Adrenal gland (tissue), 12 donors: ENCODE measurements around the gene TAP2. TPM values are rescaled to one million over a fixed set of nuclear protein-coding genes. Genes with fewer than 3 reads are reported as not detected.

Experiments used
- DNase-seq, 7 donors: peaks; one replicate each; pipeline ENCODE4 v3.0.0-alpha.2; 2019 to 2020
- H3K27ac ChIP-seq, 5 donors: fragments of 200-600 bp; sonication (generic) in 4 of 5; 1 replicate in 3 of 5; 2 replicates in 2 of 5; pipeline versions ENCODE4 v1.5.1 to v1.8.0; 2016 to 2020; ENCODE audit warnings: mild to moderate bottlenecking in 1 of 5
- H3K27me3 ChIP-seq: fragments of 200-600 bp; 2 replicates; pipeline ENCODE4 v1.8.0; 2021
- H3K36me3 ChIP-seq, 2 donors: fragments of 200-600 bp; replicated peaks in 1 of 2; 1 replicate in 1 of 2; 2 replicates in 1 of 2; pipeline versions ENCODE4 v1.5.1 to v1.8.0; 2018 to 2022
- H3K4me1 ChIP-seq, 2 donors: fragments of 200-600 bp; replicated peaks in 1 of 2; 1 replicate in 1 of 2; 2 replicates in 1 of 2; pipeline versions ENCODE4 v1.5.1 to v1.8.0; 2018 to 2021
- H3K4me3 ChIP-seq, 4 donors: fragments of 200-600 bp; sonication (generic) in 3 of 4; one replicate each; pipeline ENCODE4 v1.5.1; 2016 to 2018
- H3K9me3 ChIP-seq, 3 donors: fragments of 200-600 bp; sonication (generic) in 1 of 3; replicated peaks in 1 of 3; 1 replicate in 2 of 3; 2 replicates in 1 of 3; pipeline versions ENCODE4 v1.5.1 to v1.8.0; 2016 to 2021
- CTCF ChIP-seq, 6 experiments: fragments of 450-650 bp in 4 of 6; fragments of 200-600 bp in 2 of 6; sonication (generic) in 1 of 6; IDR thresholded peaks; 1 replicate in 5 of 6; 2 replicates in 1 of 6; pipeline versions ENCODE4 v1.5.1 to v1.8.0; 2016 to 2021; ENCODE audit warnings: antibody characterized with exemption in 6 of 6, mild to moderate bottlenecking in 2 of 6, moderate library complexity in 1 of 6
- POLR2A ChIP-seq, 2 donors: fragments of 450-650 bp; IDR thresholded peaks; one replicate each; pipeline ENCODE4 v1.6.1; 2017; ENCODE audit warnings: antibody characterized with exemption in 2 of 2, mild to moderate bottlenecking in 2 of 2, moderate library complexity in 1 of 2
- WGBS, 4 donors: extraction: QIAGEN DNeasy Blood & Tissue Kit in 2 of 4; methylation state at CpG; one replicate each; pipeline versions ENCODE4 v1.1.5 to v1.1.7; 2013 to 2017; 5-methylcytosine and 5-hydroxymethylcytosine counted together
- intact Hi-C, 2 donors: fragments of 100-400 bp; cut with DNase I; formaldehyde crosslinking; loops; one replicate each; pipeline versions ENCODE4 v1.14.1 to v1.15.0; 2022 to 2023
- polyA plus RNA-seq, 3 donors: library from polyadenylated mRNA; stranded (reverse); fragments of 200-250 nt in 2 of 3; fragments of 350-450 nt in 1 of 3; fragmentation: Illumina TruSeq in 1 of 3; extraction: RNeasy Lipid Tissue Mini Kit (QIAGEN cat#74804) in 1 of 3; gene quantifications; one replicate each; pipeline ENCODE4 v1.2.3, GENCODE V29; 2013 to 2014
- total RNA-seq, 9 donors: library from RNA; depleted of rRNA in 4 of 9; stranded (reverse); fragments of >200 nt in 4 of 9; fragments of 120-200 nt in 1 of 9; fragmentation: NEBNext Ultra II Directional in 1 of 9; extraction: Animal tissue kit (Norgen Biotek cat#: 25700) in 1 of 9; gene quantifications; one replicate each; pipeline versions ENCODE4 v1.1.0 to v1.2.4, GENCODE V29; 2013 to 2023
- donor health status: healthy with polysubstance abuse.
- donor health status: Bipolar disorder and iron deficiency.
- donor health status: DM: yes; HTN: yes; CAD: no.
- donor health status: DM: no; HTN: no; CAD: no.
- donor health status: DM: no; HTN: no; CAD: no.
- donor health status: DM: yes; HTN: yes; CAD: no.

Gene TAP2
- total and polyA plus RNA-seq, 12 donors = 4.8 to 48.0 (median 21.0) TPM

GRCh38 chr6:32827025-32827424 is 11.5 kb downstream of the TAP2 start:
- no peak for DNase-seq
- WGBS, 4 donors = 79 to 81% (median 80%) methylated on average over 3 of the region's 3 CpGs
- Histone ChIP-seq H3K4me1 (no peaks in the 10 kb centered on the region), H3K36me3 (peaks cover 0 to 29% of the 10 kb centered on the region in 2 donors), H3K9me3 (no peaks in the 10 kb centered on the region), H3K27me3 (no peaks in the 10 kb centered on the region), H3K4me3 (no peak overlapping the region), H3K27ac (no peak overlapping the region)
- intact Hi-C loops = loop anchor here in 1 of 2 donors (5.0 kb wide), 1 partner anchor 40 kb away; no protein-coding TSS in a partner anchor
- TF ChIP-seq CTCF (IDR thresholded peaks at IDR 0.05) = no peak

GRCh38 chr6:32825966-32826365 is 12.6 kb downstream of the TAP2 start:
- intact Hi-C loops = loop anchor here in 1 of 2 donors (5.0 kb wide), 1 partner anchor 41 kb away; no protein-coding TSS in a partner anchor
- TF ChIP-seq CTCF (IDR thresholded peaks at IDR 0.05) (peak in 5 of 6 experiments; percentile 21 to 47 (median 45)), POLR2A (IDR thresholded peaks at IDR 0.05) (no peak)
- no peak for DNase-seq
- Histone ChIP-seq H3K36me3 (peaks cover 0 to 24% of the 10 kb centered on the region in 2 donors), H3K27ac (no peak overlapping the region), H3K4me3 (no peak overlapping the region), H3K4me1 (no peaks in the 10 kb centered on the region), H3K27me3 (no peaks in the 10 kb centered on the region), H3K9me3 (no peaks in the 10 kb centered on the region)
- 37 to 53% (median 47%) methylated on average over 2 of the region's 2 CpGs for WGBS, 4 donors

GRCh38 chr6:32819729-32820128 is 18.8 kb downstream of the TAP2 start:
- WGBS, 4 donors = 70 to 81% (median 74%) methylated on average over 3 of the region's 3 CpGs

GRCh38 chr6:32818867-32819266 is 19.7 kb downstream of the TAP2 start:
- Histone ChIP-seq H3K27me3 (no peaks in the 10 kb centered on the region), H3K4me3 (no peak overlapping the region), H3K4me1 (no peaks in the 10 kb centered on the region), H3K9me3 (no peaks in the 10 kb centered on the region), H3K27ac (no peak overlapping the region), H3K36me3 (no peaks in the 10 kb centered on the region)
- DNase-seq = no peak
- TF ChIP-seq CTCF (IDR thresholded peaks at IDR 0.05) = no peak
- TF ChIP-seq POLR2A (IDR thresholded peaks at IDR 0.05) = no peak
- intact Hi-C loops = no loop called here
- WGBS, 4 donors = 36 to 51% (median 37%) methylated on average over 2 of the region's 2 CpGs

More at GRCh38 chr6:32819729-32820128, 18.8 kb downstream of the TAP2 start:
- intact Hi-C loops = no loop called here
- H3K9me3 ChIP-seq = no peaks in the 10 kb centered on the region
- no peaks in the 10 kb centered on the region for H3K27me3 ChIP-seq
- no peaks in the 10 kb centered on the region for H3K4me1 ChIP-seq
- no peak overlapping the region for H3K4me3 ChIP-seq
- H3K36me3 ChIP-seq = no peaks in the 10 kb centered on the region
- TF ChIP-seq POLR2A (IDR thresholded peaks at IDR 0.05) (no peak), CTCF (IDR thresholded peaks at IDR 0.05) (no peak)
- no peak for DNase-seq
- no peak overlapping the region for H3K27ac ChIP-seq
